ENCODE measurements around the gene GLI3. TPM values are rescaled to one million over a fixed set of nuclear protein-coding genes. Genes with fewer than 3 reads are reported as not detected.

Gene GLI3
- total and polyA plus RNA-seq, 10 of the 15 experiments (the other 5 are each of a cell fraction or from before 2014, with no cell fraction given), result 0.01 TPM; not detected in 8

- ChIA-PET CTCF (interaction anchor here (0.6 to 0.7 kb wide), 2 partner anchors 16 to 955 kb away, joined by 3 to 4 read pairs; no protein-coding TSS in a partner anchor), RAD21 (ENCODE audit: unreplicated experiment) (no interaction called here), POLR2A (no interaction called here), SMC1A (ENCODE audit: uncharacterized antibody, unreplicated experiment) (interaction anchor here (1.3 to 1.5 kb wide), 2 partner anchors 9 to 40 kb away, joined by 4 to 5 read pairs; no protein-coding TSS in a partner anchor)
- Histone ChIP-seq H3K9me3 (replicated peaks; ENCODE audit: control insufficient read depth, insufficient read depth, low read length) (no peaks in the 10 kb centered on the region), H3K27me3 (replicated peaks in 1 of 2; ENCODE audit: control insufficient read depth in 2 of 2, insufficient read depth in 2 of 2, low read length in 1 of 2) (no peaks in the 10 kb centered on the region; a peak in 1 of 4 replicates), H3K79me2 (ENCODE audit: control insufficient read depth, insufficient read depth, low read length) (no peaks in the 10 kb centered on the region), H4K20me1 (ENCODE audit: control insufficient read depth, insufficient read depth) (no peaks in the 10 kb centered on the region), H3K36me3 (ENCODE audit: control insufficient read depth in 2 of 2, insufficient read depth in 2 of 2, low read length in 1 of 2) (no peaks in the 10 kb centered on the region), H3K4me3 (no peak overlapping the region), H3K27ac (ENCODE audit: control insufficient read depth, insufficient read depth) (no peak overlapping the region), H3K4me1 (ENCODE audit: control insufficient read depth, insufficient read depth, low read length) (no peaks in the 10 kb centered on the region), H3K9ac (ENCODE audit: control insufficient read depth, insufficient read depth, low read length) (no peak overlapping the region), H2AFZ (ENCODE audit: control insufficient read depth, low read depth, low read length) (no peak overlapping the region), H3K4me2 (ENCODE audit: control insufficient read depth, insufficient read depth) (no peak overlapping the region)
- DNase-seq (ENCODE audit: low read depth, low spot score), result no peak
- in situ Hi-C loops (cut with MboI) (no loop called here), intact Hi-C loops (cut with micrococcal nuclease; ENCODE audit: unreplicated experiment) (no loop called here)
- no peak for FAIRE-seq
- no TSS peak for BruUV-seq (replicated peaks)
- WGBS (ENCODE audit: insufficient coverage, insufficient replicate concordance, low lambda C conversion rate, missing lambda C conversion rate), result 82% methylated on average over 3 of the region's 3 CpGs
- ATAC-seq, result no peak
- TF ChIP-seq HCFC1 (IDR thresholded peaks at IDR 0.05; ENCODE audit: low read length) (no peak), ZNF207 (IDR thresholded peaks at IDR 0.05; ENCODE audit: borderline replicate concordance) (no peak), SREBF2 (IDR thresholded peaks at IDR 0.05; ENCODE audit: low read length) (no peak), MYC (IDR thresholded peaks at IDR 0.05; ENCODE audit: insufficient read depth, insufficient read length, insufficient replicate concordance, low read length, severe bottlenecking) (no peak), PAX5 (IDR thresholded peaks at IDR 0.05; ENCODE audit: borderline replicate concordance, low read depth, low read length) (no peak), POLR2A (IDR thresholded peaks at IDR 0.05; ENCODE audit: low read depth, low read length) (no peak)
Observed at GRCh38 chr7:41921453-41921981, 315.5 kb downstream of the GLI3 start.

GRCh38 chr7:41918597-41918996 is 318.4 kb downstream of the GLI3 start:
- no peak overlapping the region for H3K9ac ChIP-seq (ENCODE audit: control insufficient read depth, insufficient read depth, low read length)
- no peaks in the 10 kb centered on the region for H3K79me2 ChIP-seq (ENCODE audit: control insufficient read depth, insufficient read depth, low read length)
- ATAC-seq, result no peak
- BruUV-seq (replicated peaks), result no TSS peak
- no peak overlapping the region for H2AFZ ChIP-seq (ENCODE audit: control insufficient read depth, low read depth, low read length)
- no peaks in the 10 kb centered on the region for H4K20me1 ChIP-seq (ENCODE audit: control insufficient read depth, insufficient read depth)
- ChIA-PET CTCF (interaction anchor here (0.7 to 1.1 kb wide), 2 partner anchors 23 to 24 kb away, joined by 3 read pairs; no protein-coding TSS in a partner anchor), SMC1A (ENCODE audit: uncharacterized antibody, unreplicated experiment) (interaction anchor here (0.8 to 1.7 kb wide), 4 partner anchors 9 to 18 kb away, joined by 3 to 8 read pairs (median 4); no protein-coding TSS in a partner anchor), RAD21 (ENCODE audit: unreplicated experiment) (interaction anchor here (1.3 to 1.6 kb wide), 2 partner anchors 22 to 214 kb away, joined by 3 to 7 read pairs; no protein-coding TSS in a partner anchor), POLR2A (interaction anchor here (1.3 kb wide), 1 partner anchor 11 kb away, joined by 3 read pairs; no protein-coding TSS in a partner anchor)
- H3K36me3 ChIP-seq (ENCODE audit: control insufficient read depth in 2 of 2, insufficient read depth in 2 of 2, low read length in 1 of 2), result no peaks in the 10 kb centered on the region
- no peaks in the 10 kb centered on the region; a peak in 1 of 4 replicates for H3K27me3 ChIP-seq (replicated peaks in 1 of 2; ENCODE audit: control insufficient read depth in 2 of 2, insufficient read depth in 2 of 2, low read length in 1 of 2)
- no peak for TF ChIP-seq ZBTB33 (IDR thresholded peaks at IDR 0.05)
- FAIRE-seq, result no peak
- 39% methylated on average over 5 of the region's 5 CpGs for WGBS (ENCODE audit: insufficient coverage, insufficient replicate concordance, low lambda C conversion rate, missing lambda C conversion rate)
- H3K4me3 ChIP-seq, result no peak overlapping the region
- no peak for DNase-seq (ENCODE audit: low read depth, low spot score)
- H3K27ac ChIP-seq (ENCODE audit: control insufficient read depth, insufficient read depth), result no peak overlapping the region
- no peaks in the 10 kb centered on the region for H3K4me1 ChIP-seq (ENCODE audit: control insufficient read depth, insufficient read depth, low read length)
- in situ Hi-C loops (cut with MboI) (no loop called here), intact Hi-C loops (cut with micrococcal nuclease; ENCODE audit: unreplicated experiment) (no loop called here)
- H3K9me3 ChIP-seq (replicated peaks; ENCODE audit: control insufficient read depth, insufficient read depth, low read length), result no peaks in the 10 kb centered on the region; the same call in 2 of the 3 replicates
- no peak overlapping the region for H3K4me2 ChIP-seq (ENCODE audit: control insufficient read depth, insufficient read depth)

Data from GM12878 (cell line).